Upper lobe of left lung (tissue), 4 donors: Measurements from ENCODE around the gene NAA16.

Source experiments
- EP300 ChIP-seq, 4 donors: sonication (generic); formaldehyde crosslinking; IDR thresholded peaks; one replicate each; pipeline ENCODE4 v1.5.1; 2017; ENCODE audit warnings: antibody characterized with exemption in 4 of 4, control low read depth in 2 of 4
- POLR2A ChIP-seq, 4 donors: fragments of 450-650 bp; IDR thresholded peaks; one replicate each; pipeline ENCODE4 v1.5.1; 2016 to 2017; ENCODE audit warnings: antibody characterized with exemption in 4 of 4, mild to moderate bottlenecking in 2 of 4
- POLR2AphosphoS5 ChIP-seq, 2 donors: sonication (generic); formaldehyde crosslinking; IDR thresholded peaks; one replicate each; pipeline ENCODE4 v1.5.1; 2017; ENCODE audit warnings: antibody characterized with exemption in 2 of 2
- TF ChIP-seq, protein P1 (sequence below), 6 experiments: fragments of 450-650 bp in 4 of 6; fragments of 200-600 bp in 2 of 6; sonication (generic) in 2 of 6; IDR thresholded peaks; one replicate each; pipeline ENCODE4 v1.5.1; 2016 to 2019; ENCODE audit warnings: antibody characterized with exemption in 6 of 6

DNA sequence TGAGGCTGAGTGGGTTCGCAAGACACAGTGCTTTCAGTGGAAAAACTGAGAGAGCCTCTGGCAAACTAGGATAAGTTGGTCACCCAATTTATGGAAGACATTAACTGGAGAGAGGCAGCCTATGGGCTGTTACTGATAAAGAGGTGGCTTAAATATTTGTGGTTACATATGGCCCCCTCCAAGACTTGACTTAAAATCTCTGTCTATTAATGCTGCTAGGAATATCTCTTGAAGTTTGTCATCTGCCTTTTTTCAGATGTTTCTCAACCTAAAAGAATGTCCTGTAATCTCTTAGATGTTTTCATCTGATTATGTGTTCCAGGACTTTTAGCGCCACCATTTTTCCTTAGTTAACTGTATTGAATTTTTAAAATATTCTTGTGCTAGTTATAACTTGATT, 54.6 kb downstream of the NAA16 start:
- TF ChIP-seq, protein P1, sequence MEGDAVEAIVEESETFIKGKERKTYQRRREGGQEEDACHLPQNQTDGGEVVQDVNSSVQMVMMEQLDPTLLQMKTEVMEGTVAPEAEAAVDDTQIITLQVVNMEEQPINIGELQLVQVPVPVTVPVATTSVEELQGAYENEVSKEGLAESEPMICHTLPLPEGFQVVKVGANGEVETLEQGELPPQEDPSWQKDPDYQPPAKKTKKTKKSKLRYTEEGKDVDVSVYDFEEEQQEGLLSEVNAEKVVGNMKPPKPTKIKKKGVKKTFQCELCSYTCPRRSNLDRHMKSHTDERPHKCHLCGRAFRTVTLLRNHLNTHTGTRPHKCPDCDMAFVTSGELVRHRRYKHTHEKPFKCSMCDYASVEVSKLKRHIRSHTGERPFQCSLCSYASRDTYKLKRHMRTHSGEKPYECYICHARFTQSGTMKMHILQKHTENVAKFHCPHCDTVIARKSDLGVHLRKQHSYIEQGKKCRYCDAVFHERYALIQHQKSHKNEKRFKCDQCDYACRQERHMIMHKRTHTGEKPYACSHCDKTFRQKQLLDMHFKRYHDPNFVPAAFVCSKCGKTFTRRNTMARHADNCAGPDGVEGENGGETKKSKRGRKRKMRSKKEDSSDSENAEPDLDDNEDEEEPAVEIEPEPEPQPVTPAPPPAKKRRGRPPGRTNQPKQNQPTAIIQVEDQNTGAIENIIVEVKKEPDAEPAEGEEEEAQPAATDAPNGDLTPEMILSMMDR (IDR thresholded peaks at IDR 0.05): no peak
- TF ChIP-seq EP300 (IDR thresholded peaks at IDR 0.05) (no peak), POLR2A (IDR thresholded peaks at IDR 0.05) (no peak), POLR2AphosphoS5 (IDR thresholded peaks at IDR 0.05) (no peak)
